Neuronal stem cell (in vitro differentiated cells): ENCODE results near the gene PLCXD1.

Source experiments
- DNase-seq: peaks from one replicate; pipeline ENCODE4 v3.0.0-alpha.2; 2013; ENCODE audit warnings: low spot score
- H2AFZ ChIP-seq: one replicate; pipeline ENCODE4 v1.6.1; 2013; ENCODE audit warnings: mild to moderate bottlenecking, low read length, inconsistent platforms
- H2AK5ac ChIP-seq: 2 replicates; pipeline ENCODE4 v1.6.1; 2013; ENCODE audit warnings: low read depth, mild to moderate bottlenecking, inconsistent platforms, low read length, moderate library complexity, mixed read lengths
- H2BK120ac ChIP-seq: 2 replicates; pipeline ENCODE4 v1.6.1; 2013; ENCODE audit warnings: low read depth, mild to moderate bottlenecking, inconsistent platforms, low read length, moderate library complexity, mixed read lengths
- H2BK12ac ChIP-seq: one replicate; pipeline ENCODE4 v1.6.1; 2013; ENCODE audit warnings: low read length, inconsistent platforms
- H2BK15ac ChIP-seq: 2 replicates; pipeline ENCODE4 v1.6.1; 2013; ENCODE audit warnings: mild to moderate bottlenecking, low read length, inconsistent platforms, mixed read lengths
- H2BK5ac ChIP-seq: one replicate; pipeline ENCODE4 v1.6.1; 2013; ENCODE audit warnings: inconsistent platforms, mild to moderate bottlenecking, low read length, moderate library complexity
- H3K14ac ChIP-seq: one replicate; pipeline ENCODE4 v1.6.1; 2013; ENCODE audit warnings: low read length, inconsistent platforms
- H3K18ac ChIP-seq: 2 replicates; pipeline ENCODE4 v1.6.1; 2013; ENCODE audit warnings: low read length, inconsistent platforms
- H3K23ac ChIP-seq: 2 replicates; pipeline ENCODE4 v1.6.1; 2013; ENCODE audit warnings: low read depth, mild to moderate bottlenecking, mixed read lengths, low read length, inconsistent platforms; ENCODE audit not compliant: poor library complexity
- H3K27ac ChIP-seq: replicated peaks from 3 replicates; pipeline ENCODE4 v1.5.1; 2013; ENCODE audit warnings: low read length, inconsistent platforms
- H3K27me3 ChIP-seq, 3 experiments: 2 replicates each; pipeline ENCODE4 v1.6.1; 2013; ENCODE audit warnings: low read length in 3 of 3, mild to moderate bottlenecking in 2 of 3, inconsistent platforms in 1 of 3, low read depth in 1 of 3, mixed read lengths in 1 of 3, moderate library complexity in 1 of 3; ENCODE audit not compliant: control insufficient read depth in 3 of 3, insufficient read depth in 3 of 3
- H3K36me3 ChIP-seq, 2 donors: replicated peaks in 1 of 2; 2 replicates each; pipeline ENCODE4 v1.6.1; 2013; ENCODE audit warnings: low read length in 2 of 2; ENCODE audit not compliant: control insufficient read depth in 2 of 2, insufficient read depth in 2 of 2
- H3K4ac ChIP-seq: 2 replicates; pipeline ENCODE4 v1.6.1; 2013; ENCODE audit warnings: inconsistent platforms, mild to moderate bottlenecking, low read length, moderate library complexity
- H3K4me1 ChIP-seq, 2 donors: 1 replicate in 1 of 2; 2 replicates in 1 of 2; pipeline ENCODE4 v1.6.1; 2013; ENCODE audit warnings: low read length in 2 of 2, low read depth in 1 of 2; ENCODE audit not compliant: control insufficient read depth in 2 of 2, insufficient read depth in 1 of 2
- H3K4me2 ChIP-seq: one replicate; pipeline ENCODE4 v1.6.1; 2013; ENCODE audit warnings: mild to moderate bottlenecking, low read length, inconsistent platforms; ENCODE audit not compliant: insufficient read depth, poor library complexity, severe bottlenecking
- H3K4me3 ChIP-seq, 2 donors: 2 replicates each; pipeline ENCODE4 v1.5.1; 2013; ENCODE audit warnings: low read length in 2 of 2, mild to moderate bottlenecking in 2 of 2, inconsistent platforms in 1 of 2, moderate library complexity in 1 of 2
- H3K79me1 ChIP-seq: one replicate; pipeline ENCODE4 v1.6.1; 2013; ENCODE audit warnings: low read depth, mild to moderate bottlenecking, inconsistent platforms, low read length, moderate library complexity
- H3K9ac ChIP-seq: one replicate; pipeline ENCODE4 v1.6.1; 2013; ENCODE audit warnings: mild to moderate bottlenecking, low read depth, low read length, inconsistent platforms; ENCODE audit not compliant: poor library complexity
- H3K9me3 ChIP-seq, 2 donors: replicated peaks in 1 of 2; 2 replicates each; pipeline versions ENCODE3 to v1.6.1; 2013; ENCODE audit warnings: low read length in 2 of 2, mild to moderate bottlenecking in 2 of 2, inconsistent platforms in 1 of 2, low read depth in 1 of 2, mixed read lengths in 1 of 2, moderate library complexity in 1 of 2; ENCODE audit not compliant: control insufficient read depth in 2 of 2, insufficient read depth in 1 of 2
- H4K8ac ChIP-seq: one replicate; pipeline ENCODE4 v1.6.1; 2013; ENCODE audit warnings: low read depth, mild to moderate bottlenecking, inconsistent platforms, low read length, moderate library complexity
- H4K91ac ChIP-seq: one replicate; pipeline ENCODE4 v1.6.1; 2013; ENCODE audit warnings: low read length, low read depth, mild to moderate bottlenecking, inconsistent platforms; ENCODE audit not compliant: poor library complexity
- WGBS, 2 donors: extraction: QIAGEN DNeasy Blood & Tissue Kit; methylation state at CpG; one replicate each; pipeline ENCODE4 v1.1.7; 2013; ENCODE audit warnings: missing lambda C conversion rate in 2 of 2, mixed read lengths in 1 of 2; ENCODE audit not compliant: insufficient read length in 2 of 2, insufficient replicate concordance in 1 of 2; ENCODE audit errors: extremely low coverage in 2 of 2; 5-methylcytosine and 5-hydroxymethylcytosine counted together

PLCXD1 gene

GRCh38 chrX:331825-332495, 50.8 kb downstream of the PLCXD1 start:
- Histone ChIP-seq H4K91ac (no peak overlapping the region), H3K18ac (peak overlapping the region; percentile 94), H3K27me3 (no peaks in the 10 kb centered on the region), H3K27ac (no peak overlapping the region), H2AK5ac (peak overlapping the region; percentile 88), H3K23ac (peak overlapping the region; percentile 91), H3K36me3 (peaks cover 17 to 40% of the 10 kb centered on the region in 2 donors), H2BK120ac (no peak overlapping the region), H2BK15ac (no peak overlapping the region), H3K4me1 (peaks cover 3 to 6% of the 10 kb centered on the region in 2 donors), H2BK12ac (no peak overlapping the region), H3K9ac (no peak overlapping the region), H3K9me3 (peaks cover 0 to 6% of the 10 kb centered on the region in 2 donors), H2AFZ (no peak overlapping the region), H3K4me2 (no peak overlapping the region), H3K4me3 (no peak overlapping the region), H2BK5ac (peak overlapping the region; percentile 66), H3K14ac (peak overlapping the region; percentile 89), H3K79me1 (peaks cover 9% of the 10 kb centered on the region), H4K8ac (no peak overlapping the region), H3K4ac (no peak overlapping the region)
- WGBS, 2 donors, result no CpG with 5 or more reads among the region's 35 CpGs
- no peak for DNase-seq

- Histone ChIP-seq H2AFZ (no peak overlapping the region), H3K79me1 (peaks cover 9% of the 10 kb centered on the region), H3K4me1 (peaks cover 3 to 6% of the 10 kb centered on the region in 2 donors), H3K14ac (no peak overlapping the region), H3K27ac (no peak overlapping the region), H2AK5ac (no peak overlapping the region), H3K9ac (no peak overlapping the region), H3K36me3 (peaks cover 20 to 43% of the 10 kb centered on the region in 2 donors), H3K9me3 (peaks cover 2 to 8% of the 10 kb centered on the region in 2 donors), H3K4me2 (no peak overlapping the region), H3K4me3 (no peak overlapping the region), H4K91ac (no peak overlapping the region), H2BK120ac (no peak overlapping the region), H3K23ac (peak overlapping the region; percentile 91), H3K27me3 (no peaks in the 10 kb centered on the region), H2BK12ac (no peak overlapping the region), H3K18ac (no peak overlapping the region), H2BK15ac (no peak overlapping the region), H3K4ac (no peak overlapping the region), H4K8ac (no peak overlapping the region), H2BK5ac (peak overlapping the region; percentile 24)
- DNase-seq, result no peak
- no CpG with 5 or more reads among the region's 23 CpGs for WGBS, 2 donors
These were observed 51.3 kb downstream of the PLCXD1 start for GRCh38 chrX:332496-332860.

- peak overlapping the region; percentile 12 for H3K9ac ChIP-seq
- H2BK120ac ChIP-seq, result no peak overlapping the region
- H3K4ac ChIP-seq, result no peak overlapping the region
- H3K4me1 ChIP-seq, result peaks cover 3 to 6% of the 10 kb centered on the region in 2 donors
- peak overlapping the region; percentile 91 for H3K23ac ChIP-seq
- DNase-seq, result no peak
- H2AK5ac ChIP-seq, result peak overlapping the region; percentile 63
- H3K27me3 ChIP-seq, result no peaks in the 10 kb centered on the region
- no peak overlapping the region for H3K18ac ChIP-seq
- peak overlapping the region; percentile 63 for H2BK12ac ChIP-seq
- WGBS, 2 donors, result no CpG with 5 or more reads among the region's 33 CpGs
- H4K91ac ChIP-seq, result no peak overlapping the region
- H3K4me3 ChIP-seq, result no peak overlapping the region
- H4K8ac ChIP-seq, result no peak overlapping the region
- H3K36me3 ChIP-seq, result peaks cover 25 to 49% of the 10 kb centered on the region in 2 donors
- peak overlapping the region; percentile 24 for H2BK5ac ChIP-seq
- H3K9me3 ChIP-seq, result peaks cover 4 to 10% of the 10 kb centered on the region in 2 donors
- H3K14ac ChIP-seq, result no peak overlapping the region
- no peak overlapping the region for H2BK15ac ChIP-seq
- H3K4me2 ChIP-seq, result no peak overlapping the region
- H3K79me1 ChIP-seq, result peaks cover 9% of the 10 kb centered on the region
- H2AFZ ChIP-seq, result no peak overlapping the region
- H3K27ac ChIP-seq, result no peak overlapping the region
These were observed 51.9 kb downstream of the PLCXD1 start for GRCh38 chrX:332916-333610.

GRCh38 chrX:333611-334311, 52.6 kb downstream of the PLCXD1 start:
- Histone ChIP-seq H3K79me1 (peaks cover 12% of the 10 kb centered on the region), H2BK120ac (no peak overlapping the region), H2BK15ac (no peak overlapping the region), H3K4me1 (peaks cover 3 to 6% of the 10 kb centered on the region in 2 donors), H3K9me3 (peaks cover 7 to 10% of the 10 kb centered on the region in 2 donors), H2AFZ (no peak overlapping the region), H3K14ac (peak overlapping the region; percentile 8), H4K8ac (no peak overlapping the region), H3K4me2 (no peak overlapping the region), H2BK5ac (peak overlapping the region; percentile 24), H3K4ac (no peak overlapping the region), H2AK5ac (no peak overlapping the region), H3K27ac (no peak overlapping the region), H3K4me3 (no peak overlapping the region), H4K91ac (no peak overlapping the region), H3K9ac (no peak overlapping the region), H3K36me3 (peaks cover 29 to 56% of the 10 kb centered on the region in 2 donors), H3K23ac (peak overlapping the region; percentile 89), H3K27me3 (no peaks in the 10 kb centered on the region), H2BK12ac (no peak overlapping the region), H3K18ac (no peak overlapping the region)
- DNase-seq, result no peak
- WGBS, 2 donors, result no CpG with 5 or more reads among the region's 51 CpGs
